Measurements from ENCODE around the gene S100PBP. TPM values are rescaled to one million over a fixed set of nuclear protein-coding genes. Genes with fewer than 3 reads are reported as not detected.

Gene S100PBP
- total RNA-seq, 2 donors from 2014 or later: 15.6 to 27.0 TPM

- no peak for ATAC-seq
- 72 to 81% methylated on average over 9 to 18 of the region's 18 CpGs for WGBS, 2 donors
- Histone ChIP-seq H3K9me3 (no peaks in the 10 kb centered on the region), H3K36me3 (replicated peaks in 1 of 2; ENCODE audit: insufficient read depth in 1 of 2, low read depth in 2 of 2) (peaks cover 8 to 12% of the 10 kb centered on the region in 2 donors), H3K4me1 (peaks cover 62% of the 10 kb centered on the region), H3K4me3 (no peak overlapping the region), H3K27me3 (no peaks in the 10 kb centered on the region), H3K27ac (no peak overlapping the region)
- intact Hi-C loops (cut with DNase I): loop anchor here (5.0 kb wide), 1 partner anchor 59 kb away; no protein-coding TSS in a partner anchor
- TF ChIP-seq CTCF (IDR thresholded peaks at IDR 0.05) (no peak), POLR2A (IDR thresholded peaks at IDR 0.05) (no peak)
- DNase-seq: peak in 1 of 4 donors; percentile 5
Measured at GRCh38 chr1:32770741-32771548, 46.5 kb upstream of the S100PBP start.

GRCh38 chr1:32771561-32772280 lies 45.7 kb upstream of the S100PBP start:
- Histone ChIP-seq H3K36me3 (replicated peaks in 1 of 2; ENCODE audit: insufficient read depth in 1 of 2, low read depth in 2 of 2) (peaks cover 9 to 12% of the 10 kb centered on the region in 2 donors), H3K9me3 (no peaks in the 10 kb centered on the region), H3K27ac (peak overlapping the region in 2 of 4 donors; percentile 21 to 50), H3K4me1 (peaks cover 54% of the 10 kb centered on the region), H3K27me3 (no peaks in the 10 kb centered on the region), H3K4me3 (no peak overlapping the region)
- TF ChIP-seq CTCF (IDR thresholded peaks at IDR 0.05) (no peak), POLR2A (IDR thresholded peaks at IDR 0.05) (no peak)
- no peak for DNase-seq
- ATAC-seq: no peak
- intact Hi-C loops (cut with DNase I): loop anchor here (5.0 kb wide), 1 partner anchor 59 kb away; no protein-coding TSS in a partner anchor
- WGBS, 2 donors: 69 to 79% methylated on average over 17 to 29 of the region's 30 CpGs

GRCh38 chr1:32772281-32773017 lies 45.0 kb upstream of the S100PBP start:
- H3K36me3 ChIP-seq (replicated peaks in 1 of 2; ENCODE audit: insufficient read depth in 1 of 2, low read depth in 2 of 2): peaks cover 9 to 12% of the 10 kb centered on the region in 2 donors
- H3K4me3 ChIP-seq: no peak overlapping the region
- H3K27me3 ChIP-seq: no peaks in the 10 kb centered on the region
- H3K9me3 ChIP-seq: no peaks in the 10 kb centered on the region
- 80 to 90% methylated on average over 7 to 10 of the region's 10 CpGs for WGBS, 2 donors
- DNase-seq (no peak), ATAC-seq (no peak)
- intact Hi-C loops (cut with DNase I): loop anchor here (5.0 kb wide), 1 partner anchor 60 kb away; no protein-coding TSS in a partner anchor
- peaks cover 47% of the 10 kb centered on the region for H3K4me1 ChIP-seq
- peak overlapping the region; percentile 21 to 62 (median 45) for H3K27ac ChIP-seq
- TF ChIP-seq CTCF (IDR thresholded peaks at IDR 0.05): no peak
- no peak for TF ChIP-seq POLR2A (IDR thresholded peaks at IDR 0.05)

- intact Hi-C loops (cut with DNase I): loop anchor here (5.0 kb wide), 1 partner anchor 61 kb away; no protein-coding TSS in a partner anchor
- ATAC-seq (peak; percentile 88), DNase-seq (peak; percentile 89 to 92 (median 90))
- Histone ChIP-seq H3K4me1 (peaks cover 39% of the 10 kb centered on the region), H3K27me3 (no peaks in the 10 kb centered on the region), H3K9me3 (peaks cover 0 to 2% (median 0%) of the 10 kb centered on the region in 3 donors), H3K36me3 (replicated peaks in 1 of 2; ENCODE audit: insufficient read depth in 1 of 2, low read depth in 2 of 2) (peaks cover 9 to 10% of the 10 kb centered on the region in 2 donors), H3K27ac (peak overlapping the region; percentile 0 to 62 (median 45)), H3K4me3 (no peak overlapping the region)
- 15 to 18% methylated on average over 6 to 9 of the region's 9 CpGs for WGBS, 2 donors
- peak in 1 of 3 donors; percentile 21 for TF ChIP-seq POLR2A (IDR thresholded peaks at IDR 0.05)
- peak; percentile 82 to 97 (median 96) for TF ChIP-seq CTCF (IDR thresholded peaks at IDR 0.05)
Measured at GRCh38 chr1:32773018-32773763, 44.3 kb upstream of the S100PBP start.
